ENCODE measurements around the gene TSPAN12. TPM values are rescaled to one million over a fixed set of nuclear protein-coding genes. Genes with fewer than 3 reads are reported as not detected.

The TSPAN12 gene
- polyA plus RNA-seq, 1 donor from 2014 or later, result 2.2 TPM

GRCh38 chr7:120856198-120856597 is 1.7 kb downstream of the TSPAN12 start:
- no peak overlapping the region for H2AFZ ChIP-seq (ENCODE audit: low read depth, low read length)
- no peaks in the 10 kb centered on the region for H3F3A ChIP-seq (ENCODE audit: insufficient read depth, low read length, poor library complexity, severe bottlenecking)
- H3K9me2 ChIP-seq (ENCODE audit: insufficient read depth, low read length), result no peaks in the 10 kb centered on the region
- H3K27me3 ChIP-seq (ENCODE audit: insufficient read depth, low read depth, low read length), result peaks cover 6% of the 10 kb centered on the region
- peak overlapping the region; percentile 89 for H3K4me3 ChIP-seq (ENCODE audit: low read length)
- peak overlapping the region; percentile 49 for H3K4me2 ChIP-seq (ENCODE audit: low read length)
- no peaks in the 10 kb centered on the region for H4K20me1 ChIP-seq (ENCODE audit: insufficient read depth)
- H3K9ac ChIP-seq (ENCODE audit: low read length), result no peak overlapping the region
- TF ChIP-seq RAD21 (conservative IDR thresholded peaks at IDR 0.05) (no peak), SMC3 (conservative IDR thresholded peaks at IDR 0.05; ENCODE audit: poor library complexity) (no peak), EZH2 (IDR thresholded peaks at IDR 0.05; ENCODE audit: borderline replicate concordance, insufficient read depth, low read length, poor library complexity, severe bottlenecking) (no peak)
- TF ChIP-seq, protein P1, sequence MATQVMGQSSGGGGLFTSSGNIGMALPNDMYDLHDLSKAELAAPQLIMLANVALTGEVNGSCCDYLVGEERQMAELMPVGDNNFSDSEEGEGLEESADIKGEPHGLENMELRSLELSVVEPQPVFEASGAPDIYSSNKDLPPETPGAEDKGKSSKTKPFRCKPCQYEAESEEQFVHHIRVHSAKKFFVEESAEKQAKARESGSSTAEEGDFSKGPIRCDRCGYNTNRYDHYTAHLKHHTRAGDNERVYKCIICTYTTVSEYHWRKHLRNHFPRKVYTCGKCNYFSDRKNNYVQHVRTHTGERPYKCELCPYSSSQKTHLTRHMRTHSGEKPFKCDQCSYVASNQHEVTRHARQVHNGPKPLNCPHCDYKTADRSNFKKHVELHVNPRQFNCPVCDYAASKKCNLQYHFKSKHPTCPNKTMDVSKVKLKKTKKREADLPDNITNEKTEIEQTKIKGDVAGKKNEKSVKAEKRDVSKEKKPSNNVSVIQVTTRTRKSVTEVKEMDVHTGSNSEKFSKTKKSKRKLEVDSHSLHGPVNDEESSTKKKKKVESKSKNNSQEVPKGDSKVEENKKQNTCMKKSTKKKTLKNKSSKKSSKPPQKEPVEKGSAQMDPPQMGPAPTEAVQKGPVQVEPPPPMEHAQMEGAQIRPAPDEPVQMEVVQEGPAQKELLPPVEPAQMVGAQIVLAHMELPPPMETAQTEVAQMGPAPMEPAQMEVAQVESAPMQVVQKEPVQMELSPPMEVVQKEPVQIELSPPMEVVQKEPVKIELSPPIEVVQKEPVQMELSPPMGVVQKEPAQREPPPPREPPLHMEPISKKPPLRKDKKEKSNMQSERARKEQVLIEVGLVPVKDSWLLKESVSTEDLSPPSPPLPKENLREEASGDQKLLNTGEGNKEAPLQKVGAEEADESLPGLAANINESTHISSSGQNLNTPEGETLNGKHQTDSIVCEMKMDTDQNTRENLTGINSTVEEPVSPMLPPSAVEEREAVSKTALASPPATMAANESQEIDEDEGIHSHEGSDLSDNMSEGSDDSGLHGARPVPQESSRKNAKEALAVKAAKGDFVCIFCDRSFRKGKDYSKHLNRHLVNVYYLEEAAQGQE (IDR thresholded peaks at IDR 0.05; ENCODE audit: borderline replicate concordance), result no peak
- TF ChIP-seq, protein P2, sequence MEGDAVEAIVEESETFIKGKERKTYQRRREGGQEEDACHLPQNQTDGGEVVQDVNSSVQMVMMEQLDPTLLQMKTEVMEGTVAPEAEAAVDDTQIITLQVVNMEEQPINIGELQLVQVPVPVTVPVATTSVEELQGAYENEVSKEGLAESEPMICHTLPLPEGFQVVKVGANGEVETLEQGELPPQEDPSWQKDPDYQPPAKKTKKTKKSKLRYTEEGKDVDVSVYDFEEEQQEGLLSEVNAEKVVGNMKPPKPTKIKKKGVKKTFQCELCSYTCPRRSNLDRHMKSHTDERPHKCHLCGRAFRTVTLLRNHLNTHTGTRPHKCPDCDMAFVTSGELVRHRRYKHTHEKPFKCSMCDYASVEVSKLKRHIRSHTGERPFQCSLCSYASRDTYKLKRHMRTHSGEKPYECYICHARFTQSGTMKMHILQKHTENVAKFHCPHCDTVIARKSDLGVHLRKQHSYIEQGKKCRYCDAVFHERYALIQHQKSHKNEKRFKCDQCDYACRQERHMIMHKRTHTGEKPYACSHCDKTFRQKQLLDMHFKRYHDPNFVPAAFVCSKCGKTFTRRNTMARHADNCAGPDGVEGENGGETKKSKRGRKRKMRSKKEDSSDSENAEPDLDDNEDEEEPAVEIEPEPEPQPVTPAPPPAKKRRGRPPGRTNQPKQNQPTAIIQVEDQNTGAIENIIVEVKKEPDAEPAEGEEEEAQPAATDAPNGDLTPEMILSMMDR (IDR thresholded peaks at IDR 0.05; ENCODE audit: poor library complexity, severe bottlenecking), result no peak
- no peak overlapping the region for H3K27ac ChIP-seq (ENCODE audit: low read length)
- H3K79me2 ChIP-seq (replicated peaks; ENCODE audit: insufficient read depth, low read length), result peaks cover 9% of the 10 kb centered on the region
- H3K9me3 ChIP-seq (ENCODE audit: low read length), result no peaks in the 10 kb centered on the region
- no peaks in the 10 kb centered on the region for H3K36me3 ChIP-seq (ENCODE audit: insufficient read depth, low read length)

- Histone ChIP-seq H3K9ac (ENCODE audit: low read length) (no peak overlapping the region), H2AFZ (ENCODE audit: low read depth, low read length) (no peak overlapping the region), H3K4me3 (ENCODE audit: low read length) (no peak overlapping the region)
These were observed 5.2 kb downstream of the TSPAN12 start for GRCh38 chr7:120852700-120853099.

More at GRCh38 chr7:120852700-120853099, 5.2 kb downstream of the TSPAN12 start:
- Histone ChIP-seq H3F3A (ENCODE audit: insufficient read depth, low read length, poor library complexity, severe bottlenecking) (no peaks in the 10 kb centered on the region), H3K9me2 (ENCODE audit: insufficient read depth, low read length) (no peaks in the 10 kb centered on the region), H3K79me2 (replicated peaks; ENCODE audit: insufficient read depth, low read length) (peaks cover 9% of the 10 kb centered on the region), H3K27me3 (ENCODE audit: insufficient read depth, low read depth, low read length) (peaks cover 6% of the 10 kb centered on the region), H4K20me1 (ENCODE audit: insufficient read depth) (no peaks in the 10 kb centered on the region), H3K27ac (ENCODE audit: low read length) (no peak overlapping the region), H3K36me3 (ENCODE audit: insufficient read depth, low read length) (no peaks in the 10 kb centered on the region), H3K4me2 (ENCODE audit: low read length) (no peak overlapping the region), H3K9me3 (ENCODE audit: low read length) (no peaks in the 10 kb centered on the region)
- no peak for TF ChIP-seq MXI1 (conservative IDR thresholded peaks at IDR 0.05; ENCODE audit: poor library complexity, severe bottlenecking)
- TF ChIP-seq, protein P2 (IDR thresholded peaks at IDR 0.05; ENCODE audit: poor library complexity, severe bottlenecking), result no peak
- TF ChIP-seq RAD21 (conservative IDR thresholded peaks at IDR 0.05), result no peak
- TF ChIP-seq POLR2AphosphoS5 (IDR thresholded peaks at IDR 0.05), result no peak
- no peak for TF ChIP-seq EZH2 (IDR thresholded peaks at IDR 0.05; ENCODE audit: borderline replicate concordance, insufficient read depth, low read length, poor library complexity, severe bottlenecking)
- no peak for TF ChIP-seq EP300 (conservative IDR thresholded peaks at IDR 0.05; ENCODE audit: poor library complexity, severe bottlenecking)
- no peak for TF ChIP-seq SMC3 (conservative IDR thresholded peaks at IDR 0.05; ENCODE audit: poor library complexity)
- no peak for TF ChIP-seq TAF1 (IDR thresholded peaks at IDR 0.05; ENCODE audit: low read depth)
- TF ChIP-seq, protein P1 (IDR thresholded peaks at IDR 0.05; ENCODE audit: borderline replicate concordance), result no peak
